GM23338 (cell line): Measurements from ENCODE around the gene NOC2L. TPM values are rescaled to one million over a fixed set of nuclear protein-coding genes. Genes with fewer than 3 reads are reported as not detected.

Source experiments
- ATAC-seq: fragments of 200-7000 bp; cut with Tn5 transposase; 3 replicates; pipeline ENCODE4 v1.9.1; 2020
- DNase-seq: peaks from one replicate; pipeline ENCODE4 v3.0.0-alpha.2; 2015; ENCODE audit warnings: low spot score
- H2AFZ ChIP-seq: fragments of 200-600 bp; sonication (generic); 2 replicates; pipeline ENCODE4 v1.8.0; 2016; ENCODE audit warnings: antibody characterized with exemption, mild to moderate bottlenecking, moderate library complexity
- H3F3A ChIP-seq: fragments of 200-600 bp; sonication (generic); replicated peaks from 2 replicates; pipeline ENCODE4 v1.8.0; 2017; ENCODE audit warnings: antibody characterized with exemption, mixed run types, low read depth
- H3K27ac ChIP-seq: fragments of 200-600 bp; sonication (generic); 2 replicates; pipeline ENCODE4 v1.6.1; 2016; ENCODE audit warnings: low read depth
- H3K27me3 ChIP-seq: fragments of 200-600 bp; sonication (generic); 2 replicates; pipeline ENCODE4 v1.8.0; 2016; ENCODE audit warnings: mild to moderate bottlenecking, mixed run types, moderate library complexity; ENCODE audit not compliant: insufficient read depth
- H3K36me3 ChIP-seq: fragments of 200-600 bp; sonication (generic); 2 replicates; pipeline ENCODE4 v1.8.0; 2016; ENCODE audit warnings: mild to moderate bottlenecking; ENCODE audit not compliant: insufficient read depth
- H3K4me1 ChIP-seq: fragments of 200-600 bp; sonication (generic); 2 replicates; pipeline ENCODE4 v1.8.0; 2016; ENCODE audit warnings: mild to moderate bottlenecking, moderate library complexity; ENCODE audit not compliant: insufficient read depth
- H3K4me2 ChIP-seq: fragments of 200-600 bp; sonication (generic); 2 replicates; pipeline ENCODE4 v1.7.1; 2017; ENCODE audit warnings: mixed run types
- H3K4me3 ChIP-seq: fragments of 200-600 bp; sonication (generic); 2 replicates; pipeline ENCODE4 v1.6.1; 2016; ENCODE audit warnings: mixed run types
- H3K79me2 ChIP-seq: fragments of 200-600 bp; sonication (generic); replicated peaks from 2 replicates; pipeline ENCODE4 v1.8.0; 2017; ENCODE audit warnings: mild to moderate bottlenecking; ENCODE audit not compliant: insufficient read depth
- H3K9me2 ChIP-seq: fragments of 200-600 bp; sonication (generic); 2 replicates; pipeline ENCODE4 v1.8.0; 2017; ENCODE audit not compliant: insufficient read depth
- H4K20me1 ChIP-seq: fragments of 200-600 bp; sonication (generic); replicated peaks from 2 replicates; pipeline ENCODE4 v1.8.0; 2017; ENCODE audit warnings: mild to moderate bottlenecking; ENCODE audit not compliant: insufficient read depth
- H3K27ac Mint-ChIP-seq: 2 replicates; pipeline ENCODE4 v1.8.0; 2020; ENCODE audit warnings: inconsistent platforms, mild to moderate bottlenecking, moderate library complexity, mixed read lengths
- H3K27me3 Mint-ChIP-seq: 3 replicates; pipeline ENCODE4 v1.8.0; 2022; ENCODE audit warnings: low read depth, mild to moderate bottlenecking, moderate library complexity, mixed read lengths, inconsistent platforms; ENCODE audit not compliant: insufficient read depth, poor library complexity
- H3K36me3 Mint-ChIP-seq: 3 replicates; pipeline ENCODE4 v1.8.0; 2021; ENCODE audit warnings: low read depth, mild to moderate bottlenecking, inconsistent platforms, moderate library complexity, mixed read lengths
- H3K4me1 Mint-ChIP-seq: 3 replicates; pipeline ENCODE4 v1.8.0; 2020; ENCODE audit warnings: mild to moderate bottlenecking, inconsistent platforms, mixed read lengths
- H3K4me3 Mint-ChIP-seq: 3 replicates; pipeline ENCODE4 v1.8.0; 2021; ENCODE audit warnings: moderate library complexity, mild to moderate bottlenecking, inconsistent platforms, mixed read lengths
- H3K9me3 Mint-ChIP-seq: 3 replicates; pipeline ENCODE4 v1.8.0; 2020; ENCODE audit warnings: moderate library complexity, mild to moderate bottlenecking, inconsistent platforms, mixed read lengths
- NANOG ChIP-seq: IDR thresholded peaks from 2 replicates; pipeline ENCODE4 v1.6.1; 2016; ENCODE audit warnings: antibody characterized with exemption, borderline replicate concordance
- polyA plus RNA-seq: library from polyadenylated mRNA; unstranded; fragments of >200 nt; fragmentation: Nextera tagmentation; extraction: Ambion mirVana; gene quantifications from 2 replicates; pipeline ENCODE4 v1.2.1, GENCODE V29; 2016
- total RNA-seq: library from RNA; depleted of rRNA; stranded (reverse); fragments of >200 nt; shearing (Covaris generic); gene quantifications from 2 replicates; pipeline ENCODE4 v1.2.3, GENCODE V29; 2014
- TF ChIP-seq, protein P1 (sequence below): IDR thresholded peaks from one replicate; pipeline ENCODE4 v1.6.1; 2018; ENCODE audit warnings: antibody characterized with exemption; ENCODE audit not compliant: unreplicated experiment
- TF ChIP-seq, protein P2 (sequence below), 2 experiments: fragments of 200-600 bp in 1 of 2; sonication (generic) in 1 of 2; conservative IDR thresholded peaks; 2 replicates each; pipeline versions ENCODE4 v1.5.1 to v1.6.1; 2016 to 2017; ENCODE audit warnings: antibody characterized with exemption in 2 of 2, low read depth in 2 of 2, mild to moderate bottlenecking in 2 of 2, moderate library complexity in 1 of 2
- TF ChIP-seq, protein P3 (sequence below): fragments of 250-450 bp; sonication (Bioruptor Pico); IDR thresholded peaks from 2 replicates; pipeline ENCODE4 v1.5.0; 2020; ENCODE audit warnings: mild to moderate bottlenecking, moderate library complexity
- TF ChIP-seq, protein P4 (sequence below): IDR thresholded peaks from 2 replicates; pipeline ENCODE4 v1.6.1; 2016; ENCODE audit warnings: antibody characterized with exemption

The NOC2L gene
- total and polyA plus RNA-seq, 2 experiments from 2014 or later = 79.3 to 125 TPM

DNA sequence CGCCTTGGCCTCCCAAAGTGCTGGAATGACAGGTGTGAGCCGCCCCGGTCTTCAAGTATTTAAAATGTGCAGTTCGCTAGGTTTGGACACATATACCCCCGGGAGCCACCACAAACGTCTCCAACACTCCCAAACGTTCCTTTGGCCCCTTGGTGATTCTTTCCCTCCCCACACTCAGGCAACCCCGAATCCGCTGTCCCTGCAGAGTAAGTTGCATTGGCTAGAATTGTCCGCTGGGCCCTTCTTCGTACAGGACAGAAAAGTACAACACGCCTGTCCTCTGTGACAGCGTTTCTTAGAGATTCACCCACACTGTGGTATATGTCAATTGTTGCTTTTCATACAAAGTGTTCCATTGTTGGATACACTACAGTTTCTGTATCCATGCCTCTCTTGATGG lies 26.1 kb upstream of the NOC2L start:
- no peak overlapping the region for H3K4me3 Mint-ChIP-seq
- no peak for TF ChIP-seq NANOG
- TF ChIP-seq, protein P1, sequence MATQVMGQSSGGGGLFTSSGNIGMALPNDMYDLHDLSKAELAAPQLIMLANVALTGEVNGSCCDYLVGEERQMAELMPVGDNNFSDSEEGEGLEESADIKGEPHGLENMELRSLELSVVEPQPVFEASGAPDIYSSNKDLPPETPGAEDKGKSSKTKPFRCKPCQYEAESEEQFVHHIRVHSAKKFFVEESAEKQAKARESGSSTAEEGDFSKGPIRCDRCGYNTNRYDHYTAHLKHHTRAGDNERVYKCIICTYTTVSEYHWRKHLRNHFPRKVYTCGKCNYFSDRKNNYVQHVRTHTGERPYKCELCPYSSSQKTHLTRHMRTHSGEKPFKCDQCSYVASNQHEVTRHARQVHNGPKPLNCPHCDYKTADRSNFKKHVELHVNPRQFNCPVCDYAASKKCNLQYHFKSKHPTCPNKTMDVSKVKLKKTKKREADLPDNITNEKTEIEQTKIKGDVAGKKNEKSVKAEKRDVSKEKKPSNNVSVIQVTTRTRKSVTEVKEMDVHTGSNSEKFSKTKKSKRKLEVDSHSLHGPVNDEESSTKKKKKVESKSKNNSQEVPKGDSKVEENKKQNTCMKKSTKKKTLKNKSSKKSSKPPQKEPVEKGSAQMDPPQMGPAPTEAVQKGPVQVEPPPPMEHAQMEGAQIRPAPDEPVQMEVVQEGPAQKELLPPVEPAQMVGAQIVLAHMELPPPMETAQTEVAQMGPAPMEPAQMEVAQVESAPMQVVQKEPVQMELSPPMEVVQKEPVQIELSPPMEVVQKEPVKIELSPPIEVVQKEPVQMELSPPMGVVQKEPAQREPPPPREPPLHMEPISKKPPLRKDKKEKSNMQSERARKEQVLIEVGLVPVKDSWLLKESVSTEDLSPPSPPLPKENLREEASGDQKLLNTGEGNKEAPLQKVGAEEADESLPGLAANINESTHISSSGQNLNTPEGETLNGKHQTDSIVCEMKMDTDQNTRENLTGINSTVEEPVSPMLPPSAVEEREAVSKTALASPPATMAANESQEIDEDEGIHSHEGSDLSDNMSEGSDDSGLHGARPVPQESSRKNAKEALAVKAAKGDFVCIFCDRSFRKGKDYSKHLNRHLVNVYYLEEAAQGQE = no peak
- TF ChIP-seq, protein P2, sequence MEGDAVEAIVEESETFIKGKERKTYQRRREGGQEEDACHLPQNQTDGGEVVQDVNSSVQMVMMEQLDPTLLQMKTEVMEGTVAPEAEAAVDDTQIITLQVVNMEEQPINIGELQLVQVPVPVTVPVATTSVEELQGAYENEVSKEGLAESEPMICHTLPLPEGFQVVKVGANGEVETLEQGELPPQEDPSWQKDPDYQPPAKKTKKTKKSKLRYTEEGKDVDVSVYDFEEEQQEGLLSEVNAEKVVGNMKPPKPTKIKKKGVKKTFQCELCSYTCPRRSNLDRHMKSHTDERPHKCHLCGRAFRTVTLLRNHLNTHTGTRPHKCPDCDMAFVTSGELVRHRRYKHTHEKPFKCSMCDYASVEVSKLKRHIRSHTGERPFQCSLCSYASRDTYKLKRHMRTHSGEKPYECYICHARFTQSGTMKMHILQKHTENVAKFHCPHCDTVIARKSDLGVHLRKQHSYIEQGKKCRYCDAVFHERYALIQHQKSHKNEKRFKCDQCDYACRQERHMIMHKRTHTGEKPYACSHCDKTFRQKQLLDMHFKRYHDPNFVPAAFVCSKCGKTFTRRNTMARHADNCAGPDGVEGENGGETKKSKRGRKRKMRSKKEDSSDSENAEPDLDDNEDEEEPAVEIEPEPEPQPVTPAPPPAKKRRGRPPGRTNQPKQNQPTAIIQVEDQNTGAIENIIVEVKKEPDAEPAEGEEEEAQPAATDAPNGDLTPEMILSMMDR (conservative IDR thresholded peaks at IDR 0.05; ENCODE audit: low read depth in 2 of 2) = no peak
- TF ChIP-seq, protein P3, sequence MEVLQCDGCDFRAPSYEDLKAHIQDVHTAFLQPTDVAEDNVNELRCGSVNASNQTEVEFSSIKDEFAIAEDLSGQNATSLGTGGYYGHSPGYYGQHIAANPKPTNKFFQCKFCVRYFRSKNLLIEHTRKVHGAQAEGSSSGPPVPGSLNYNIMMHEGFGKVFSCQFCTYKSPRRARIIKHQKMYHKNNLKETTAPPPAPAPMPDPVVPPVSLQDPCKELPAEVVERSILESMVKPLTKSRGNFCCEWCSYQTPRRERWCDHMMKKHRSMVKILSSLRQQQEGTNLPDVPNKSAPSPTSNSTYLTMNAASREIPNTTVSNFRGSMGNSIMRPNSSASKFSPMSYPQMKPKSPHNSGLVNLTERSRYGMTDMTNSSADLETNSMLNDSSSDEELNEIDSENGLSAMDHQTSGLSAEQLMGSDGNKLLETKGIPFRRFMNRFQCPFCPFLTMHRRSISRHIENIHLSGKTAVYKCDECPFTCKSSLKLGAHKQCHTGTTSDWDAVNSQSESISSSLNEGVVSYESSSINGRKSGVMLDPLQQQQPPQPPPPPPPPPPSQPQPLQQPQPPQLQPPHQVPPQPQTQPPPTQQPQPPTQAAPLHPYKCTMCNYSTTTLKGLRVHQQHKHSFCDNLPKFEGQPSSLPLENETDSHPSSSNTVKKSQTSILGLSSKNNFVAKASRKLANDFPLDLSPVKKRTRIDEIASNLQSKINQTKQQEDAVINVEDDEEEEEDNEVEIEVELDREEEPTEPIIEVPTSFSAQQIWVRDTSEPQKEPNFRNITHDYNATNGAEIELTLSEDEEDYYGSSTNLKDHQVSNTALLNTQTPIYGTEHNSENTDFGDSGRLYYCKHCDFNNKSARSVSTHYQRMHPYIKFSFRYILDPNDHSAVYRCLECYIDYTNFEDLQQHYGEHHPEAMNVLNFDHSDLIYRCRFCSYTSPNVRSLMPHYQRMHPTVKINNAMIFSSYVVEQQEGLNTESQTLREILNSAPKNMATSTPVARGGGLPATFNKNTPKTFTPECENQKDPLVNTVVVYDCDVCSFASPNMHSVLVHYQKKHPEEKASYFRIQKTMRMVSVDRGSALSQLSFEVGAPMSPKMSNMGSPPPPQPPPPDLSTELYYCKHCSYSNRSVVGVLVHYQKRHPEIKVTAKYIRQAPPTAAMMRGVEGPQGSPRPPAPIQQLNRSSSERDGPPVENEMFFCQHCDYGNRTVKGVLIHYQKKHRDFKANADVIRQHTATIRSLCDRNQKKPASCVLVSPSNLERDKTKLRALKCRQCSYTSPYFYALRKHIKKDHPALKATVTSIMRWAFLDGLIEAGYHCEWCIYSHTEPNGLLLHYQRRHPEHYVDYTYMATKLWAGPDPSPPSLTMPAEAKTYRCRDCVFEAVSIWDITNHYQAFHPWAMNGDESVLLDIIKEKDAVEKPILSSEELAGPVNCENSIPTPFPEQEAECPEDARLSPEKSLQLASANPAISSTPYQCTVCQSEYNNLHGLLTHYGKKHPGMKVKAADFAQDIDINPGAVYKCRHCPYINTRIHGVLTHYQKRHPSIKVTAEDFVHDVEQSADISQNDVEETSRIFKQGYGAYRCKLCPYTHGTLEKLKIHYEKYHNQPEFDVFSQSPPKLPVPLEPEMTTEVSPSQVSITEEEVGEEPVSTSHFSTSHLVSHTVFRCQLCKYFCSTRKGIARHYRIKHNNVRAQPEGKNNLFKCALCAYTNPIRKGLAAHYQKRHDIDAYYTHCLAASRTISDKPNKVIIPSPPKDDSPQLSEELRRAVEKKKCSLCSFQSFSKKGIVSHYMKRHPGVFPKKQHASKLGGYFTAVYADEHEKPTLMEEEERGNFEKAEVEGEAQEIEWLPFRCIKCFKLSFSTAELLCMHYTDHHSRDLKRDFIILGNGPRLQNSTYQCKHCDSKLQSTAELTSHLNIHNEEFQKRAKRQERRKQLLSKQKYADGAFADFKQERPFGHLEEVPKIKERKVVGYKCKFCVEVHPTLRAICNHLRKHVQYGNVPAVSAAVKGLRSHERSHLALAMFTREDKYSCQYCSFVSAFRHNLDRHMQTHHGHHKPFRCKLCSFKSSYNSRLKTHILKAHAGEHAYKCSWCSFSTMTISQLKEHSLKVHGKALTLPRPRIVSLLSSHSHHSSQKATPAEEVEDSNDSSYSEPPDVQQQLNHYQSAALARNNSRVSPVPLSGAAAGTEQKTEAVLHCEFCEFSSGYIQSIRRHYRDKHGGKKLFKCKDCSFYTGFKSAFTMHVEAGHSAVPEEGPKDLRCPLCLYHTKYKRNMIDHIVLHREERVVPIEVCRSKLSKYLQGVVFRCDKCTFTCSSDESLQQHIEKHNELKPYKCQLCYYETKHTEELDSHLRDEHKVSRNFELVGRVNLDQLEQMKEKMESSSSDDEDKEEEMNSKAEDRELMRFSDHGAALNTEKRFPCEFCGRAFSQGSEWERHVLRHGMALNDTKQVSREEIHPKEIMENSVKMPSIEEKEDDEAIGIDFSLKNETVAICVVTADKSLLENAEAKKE = no peak
- TF ChIP-seq, protein P4, sequence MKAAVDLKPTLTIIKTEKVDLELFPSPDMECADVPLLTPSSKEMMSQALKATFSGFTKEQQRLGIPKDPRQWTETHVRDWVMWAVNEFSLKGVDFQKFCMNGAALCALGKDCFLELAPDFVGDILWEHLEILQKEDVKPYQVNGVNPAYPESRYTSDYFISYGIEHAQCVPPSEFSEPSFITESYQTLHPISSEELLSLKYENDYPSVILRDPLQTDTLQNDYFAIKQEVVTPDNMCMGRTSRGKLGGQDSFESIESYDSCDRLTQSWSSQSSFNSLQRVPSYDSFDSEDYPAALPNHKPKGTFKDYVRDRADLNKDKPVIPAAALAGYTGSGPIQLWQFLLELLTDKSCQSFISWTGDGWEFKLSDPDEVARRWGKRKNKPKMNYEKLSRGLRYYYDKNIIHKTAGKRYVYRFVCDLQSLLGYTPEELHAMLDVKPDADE = no peak
- no peak overlapping the region for H3K4me2 ChIP-seq

More for the DNA sequence above, 26.1 kb upstream of the NOC2L start:
- Histone ChIP-seq H3K27ac (no peak overlapping the region), H3F3A (no peaks in the 10 kb centered on the region), H2AFZ (no peak overlapping the region), H3K4me1 (no peaks in the 10 kb centered on the region), H3K79me2 (no peaks in the 10 kb centered on the region), H4K20me1 (no peaks in the 10 kb centered on the region), H3K9me2 (no peaks in the 10 kb centered on the region), H3K36me3 (no peaks in the 10 kb centered on the region), H3K4me3 (no peak overlapping the region), H3K27me3 (peaks cover 62% of the 10 kb centered on the region)
- H3K27ac Mint-ChIP-seq = no peak overlapping the region
- no peaks in the 10 kb centered on the region for H3K4me1 Mint-ChIP-seq
- H3K36me3 Mint-ChIP-seq = no peaks in the 10 kb centered on the region
- H3K9me3 Mint-ChIP-seq = no peaks in the 10 kb centered on the region; the same call in 2 of the 3 replicates
- DNase-seq (no peak), ATAC-seq (no peak)
- H3K27me3 Mint-ChIP-seq = peaks cover 63% of the 10 kb centered on the region
